Suppressor macrophage (primary cell): ENCODE measurements around the gene PKNOX2.

Experiments
- DNase-seq, 4 experiments: peaks; one replicate each; pipeline ENCODE4 v3.0.0-alpha.2; 2020 to 2022

The PKNOX2 gene

DNA sequence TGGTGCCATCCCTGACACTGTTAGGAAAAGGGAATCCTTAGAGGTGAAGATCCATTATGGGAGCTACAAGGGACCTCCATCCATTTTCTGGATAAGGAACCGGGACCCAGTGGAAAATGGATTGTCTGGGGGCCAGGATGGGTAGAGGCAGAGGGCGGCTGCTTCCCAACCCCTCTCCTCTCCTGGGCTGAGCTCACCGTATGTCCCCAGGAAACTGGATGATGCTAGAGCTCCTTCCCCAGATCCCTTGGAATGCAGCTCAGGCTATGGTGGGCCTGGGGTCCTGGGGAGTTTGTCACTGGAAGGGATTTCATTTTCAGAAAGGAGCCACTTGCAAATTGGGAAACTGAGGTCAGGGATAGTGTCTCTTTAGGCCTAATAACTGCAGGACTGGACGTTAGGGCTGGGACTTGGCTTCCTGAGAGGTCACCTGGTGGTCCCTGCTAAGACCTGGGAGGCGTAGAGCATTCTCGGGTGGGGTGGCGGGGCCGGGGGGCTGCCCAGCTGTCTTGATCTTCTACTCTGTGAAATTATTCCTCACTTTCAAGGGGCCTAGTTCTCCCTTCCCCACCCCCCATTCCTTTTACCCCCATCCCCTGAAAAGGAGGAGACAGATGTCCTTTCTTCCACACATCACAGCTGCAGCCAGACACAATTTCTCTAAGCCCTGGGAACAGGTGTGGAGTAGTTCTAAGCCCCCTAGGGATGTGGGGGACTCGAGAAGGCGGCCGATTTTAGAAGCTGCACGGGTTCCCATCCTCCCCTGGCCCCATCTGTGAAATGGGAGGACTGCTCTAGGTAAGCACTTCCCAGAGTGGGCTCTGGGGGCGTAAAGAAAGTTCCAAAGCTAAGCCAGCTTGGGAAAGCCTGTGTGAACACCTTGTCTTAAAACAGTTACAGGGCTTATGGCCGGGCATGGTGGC lies 99.8 kb downstream of the PKNOX2 start:
- DNase-seq, result no peak

DNA sequence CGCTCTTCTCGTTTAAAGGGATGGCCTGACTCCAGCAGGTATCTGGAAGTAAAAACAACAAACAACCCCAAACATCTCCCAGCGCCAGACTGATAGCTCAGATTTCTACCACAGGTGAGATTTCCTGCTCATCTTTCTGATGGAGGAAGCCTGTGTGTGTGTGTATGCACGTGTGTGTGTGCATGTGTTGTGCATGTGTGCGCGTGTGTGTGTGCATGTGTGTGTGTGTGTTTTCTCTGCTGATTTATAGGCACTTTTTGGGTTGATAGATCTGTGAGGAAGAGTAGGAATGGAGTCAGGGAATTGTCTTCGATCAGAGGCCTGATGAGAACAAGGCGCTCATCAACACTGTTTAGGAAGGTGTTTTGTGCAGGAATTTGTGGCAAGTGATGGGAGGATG lies 103.0 kb downstream of the PKNOX2 start:
- no peak for DNase-seq

DNA sequence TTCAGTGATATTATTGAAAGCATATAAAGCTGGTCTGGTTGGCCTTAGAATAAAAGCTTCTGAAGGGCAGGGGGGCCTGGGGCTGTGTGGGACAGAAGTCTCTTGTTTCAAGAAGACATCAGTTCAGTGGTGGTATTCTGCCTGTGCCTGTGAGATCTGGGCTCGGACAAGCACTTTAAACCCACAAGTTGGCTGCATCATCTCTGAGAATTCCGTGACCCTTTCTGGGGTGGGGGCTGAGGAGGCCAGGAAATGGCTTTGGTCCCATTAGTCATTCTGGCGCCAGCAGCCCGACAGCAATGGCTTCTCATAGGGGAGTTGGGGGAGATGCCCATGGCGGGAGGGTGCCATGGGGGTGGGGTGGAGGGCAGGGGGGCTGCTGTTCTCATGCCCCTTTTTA lies 104.1 kb downstream of the PKNOX2 start:
- no peak for DNase-seq

DNA sequence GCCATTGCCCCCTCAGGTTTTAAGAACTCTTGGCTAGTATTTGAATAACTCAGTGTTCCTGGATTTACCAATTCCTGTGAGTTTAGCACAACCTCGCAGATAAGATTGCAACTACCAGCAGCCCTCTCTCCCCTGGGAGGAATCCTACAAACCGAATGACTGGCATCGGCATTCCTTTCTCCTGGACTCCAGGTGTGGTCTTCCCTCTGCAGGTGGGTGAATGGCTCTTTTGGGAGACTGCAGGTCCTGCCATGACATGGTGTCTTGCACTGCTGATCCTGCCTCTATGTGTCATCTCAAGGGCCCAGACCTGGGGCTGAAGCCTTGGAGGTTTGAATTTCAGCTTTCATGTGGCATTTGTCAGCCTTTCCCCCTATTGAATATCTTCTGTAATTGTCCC lies 105.6 kb downstream of the PKNOX2 start:
- no peak for DNase-seq

DNA sequence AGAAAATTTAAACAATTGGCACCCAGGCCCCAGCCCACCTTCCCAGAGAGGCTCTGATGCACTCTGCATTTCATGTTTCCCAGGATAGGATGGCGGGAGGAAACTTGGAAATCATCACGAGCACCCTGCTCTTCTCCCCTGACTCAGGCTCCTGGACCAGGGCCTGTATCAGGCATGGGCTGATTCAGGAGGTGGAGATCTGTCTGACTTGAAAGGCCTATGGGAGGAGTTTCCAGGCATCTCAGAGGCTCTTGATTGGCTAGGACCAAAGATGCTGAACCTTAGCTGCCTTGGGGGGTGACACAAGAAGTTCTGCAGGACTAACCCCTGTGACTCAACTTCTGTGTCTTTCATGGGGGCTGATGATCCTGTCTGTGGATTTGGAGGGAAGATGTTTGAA lies 106.2 kb downstream of the PKNOX2 start:
- no peak for DNase-seq

DNA sequence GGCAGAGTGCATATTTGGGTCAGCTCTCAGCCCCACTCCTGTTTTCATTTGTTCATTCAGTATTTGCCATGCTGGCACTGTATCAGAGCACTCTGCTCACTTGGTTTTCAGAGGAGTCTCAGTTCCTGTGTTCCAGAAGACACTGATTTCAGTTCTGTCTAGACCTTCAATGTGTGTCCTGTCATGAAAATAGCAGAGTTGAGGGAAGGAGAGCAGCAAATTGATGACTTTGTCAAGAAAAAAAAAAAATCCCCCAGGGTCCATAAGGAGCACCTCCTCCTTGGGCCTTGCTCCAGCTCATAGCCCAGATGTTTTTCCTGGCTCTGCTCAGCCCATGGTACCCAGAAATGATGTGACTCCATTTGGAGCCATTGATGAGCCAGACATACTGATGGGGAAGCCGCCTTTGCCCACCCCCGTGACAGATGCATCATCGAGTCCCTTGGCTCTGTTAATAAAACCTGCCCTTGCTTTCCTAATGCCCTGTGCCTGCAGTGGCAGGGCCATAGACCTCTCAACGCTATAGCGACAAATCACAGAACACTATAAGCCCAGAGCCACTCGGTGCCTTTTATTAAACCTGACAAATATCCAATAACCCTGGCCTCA lies 107.0 kb downstream of the PKNOX2 start:
- DNase-seq, result no peak

DNA sequence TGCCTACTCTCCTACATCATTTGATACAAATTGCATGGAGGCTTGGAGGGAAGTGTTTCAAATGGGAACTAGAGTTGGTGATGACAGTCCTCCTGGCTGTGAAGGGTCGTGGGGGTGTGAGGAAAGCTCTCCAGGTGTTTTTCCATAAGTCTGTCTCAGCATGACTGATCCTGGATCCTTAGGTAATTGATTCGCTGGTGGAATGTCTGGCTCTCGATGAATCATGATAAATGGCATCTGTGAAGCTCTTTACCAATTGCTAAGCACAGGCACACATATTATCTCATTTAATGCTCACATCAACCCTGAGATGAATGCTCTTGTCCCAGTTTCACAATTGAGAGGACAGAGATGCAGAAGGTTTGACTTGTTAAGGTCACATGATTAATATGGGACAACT lies 107.5 kb downstream of the PKNOX2 start:
- no peak for DNase-seq

DNA sequence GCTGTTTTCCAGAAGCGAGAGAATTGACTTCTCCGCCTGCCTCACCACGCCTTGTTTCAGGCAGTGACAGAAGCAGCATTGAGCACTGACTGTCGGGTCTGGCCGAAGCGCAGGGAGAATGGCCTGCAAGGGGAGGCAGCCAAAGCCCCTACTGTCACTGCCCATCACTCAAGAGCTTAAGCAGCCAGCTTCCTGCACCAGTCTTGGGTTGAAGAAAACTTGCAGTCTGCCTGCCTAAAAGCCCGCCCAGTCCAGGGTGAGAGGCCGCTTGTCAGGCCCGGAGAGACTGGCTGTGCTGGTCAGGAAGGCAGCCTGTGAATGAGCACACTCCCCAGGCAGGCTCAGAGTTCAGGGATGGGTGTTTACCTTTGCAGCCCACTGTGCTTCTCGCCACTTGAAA lies 108.3 kb downstream of the PKNOX2 start:
- DNase-seq, result no peak

DNA sequence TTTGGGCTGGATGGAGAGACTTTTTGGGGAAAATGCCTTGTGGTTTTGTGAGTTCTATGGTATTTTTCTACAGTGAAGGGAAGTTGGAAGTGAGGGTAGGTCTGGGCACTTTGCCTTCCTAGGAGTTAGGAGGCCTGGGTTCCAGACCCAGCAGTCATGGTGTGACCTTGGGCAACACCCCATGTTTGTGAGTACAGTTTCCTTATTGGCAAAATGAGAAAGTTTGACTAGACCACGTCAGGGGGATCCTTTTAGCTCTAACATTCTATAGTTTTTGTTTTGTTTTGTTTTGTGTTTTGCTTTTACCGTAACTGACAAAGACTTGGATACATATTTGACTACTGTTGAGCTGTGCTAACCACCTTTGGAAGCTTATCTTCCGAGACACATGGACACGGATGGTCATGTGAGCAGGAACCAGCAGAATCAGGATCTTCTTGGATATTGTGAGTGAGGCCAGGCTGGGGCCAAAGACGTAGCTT lies 109.0 kb downstream of the PKNOX2 start:
- DNase-seq, result no peak

DNA sequence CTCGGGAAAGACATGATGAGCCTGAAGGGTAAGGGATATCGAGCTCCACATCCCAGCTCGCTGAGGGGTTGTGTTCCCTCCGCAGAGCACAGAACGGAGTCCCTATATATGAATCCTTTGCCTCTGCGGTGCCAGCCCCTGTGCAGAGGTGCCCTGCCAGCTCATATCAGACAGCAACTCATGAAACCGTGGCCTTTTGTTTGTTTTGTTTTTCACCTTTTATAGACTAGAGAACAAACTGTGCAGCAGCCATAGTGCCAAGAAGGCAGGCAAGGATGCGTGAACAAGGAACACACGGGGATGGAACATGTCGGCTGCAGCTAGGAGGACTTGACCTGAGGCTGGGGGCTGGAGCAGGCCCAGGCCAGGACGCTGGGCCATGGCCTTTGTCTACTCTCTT lies 109.8 kb downstream of the PKNOX2 start:
- DNase-seq, result no peak

DNA sequence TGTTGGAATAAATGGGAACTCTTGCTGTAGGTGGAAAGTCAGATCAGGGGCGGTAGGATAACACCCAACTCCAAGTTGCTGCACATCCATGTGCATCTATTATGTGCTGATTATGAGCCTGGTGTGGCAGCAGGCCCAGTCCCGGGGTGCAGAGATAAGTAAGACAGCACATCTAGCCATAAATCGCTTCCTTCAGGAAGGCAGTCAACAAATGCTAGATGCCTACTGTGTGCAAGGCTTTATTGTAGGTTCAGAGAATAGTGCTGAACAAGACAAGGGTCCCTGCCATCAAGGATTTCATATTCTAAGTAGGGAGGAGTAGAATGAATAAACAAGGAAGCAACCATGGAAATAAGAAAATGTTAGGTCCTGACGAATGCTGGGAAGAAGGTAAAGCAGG lies 110.2 kb downstream of the PKNOX2 start:
- no peak for DNase-seq

DNA sequence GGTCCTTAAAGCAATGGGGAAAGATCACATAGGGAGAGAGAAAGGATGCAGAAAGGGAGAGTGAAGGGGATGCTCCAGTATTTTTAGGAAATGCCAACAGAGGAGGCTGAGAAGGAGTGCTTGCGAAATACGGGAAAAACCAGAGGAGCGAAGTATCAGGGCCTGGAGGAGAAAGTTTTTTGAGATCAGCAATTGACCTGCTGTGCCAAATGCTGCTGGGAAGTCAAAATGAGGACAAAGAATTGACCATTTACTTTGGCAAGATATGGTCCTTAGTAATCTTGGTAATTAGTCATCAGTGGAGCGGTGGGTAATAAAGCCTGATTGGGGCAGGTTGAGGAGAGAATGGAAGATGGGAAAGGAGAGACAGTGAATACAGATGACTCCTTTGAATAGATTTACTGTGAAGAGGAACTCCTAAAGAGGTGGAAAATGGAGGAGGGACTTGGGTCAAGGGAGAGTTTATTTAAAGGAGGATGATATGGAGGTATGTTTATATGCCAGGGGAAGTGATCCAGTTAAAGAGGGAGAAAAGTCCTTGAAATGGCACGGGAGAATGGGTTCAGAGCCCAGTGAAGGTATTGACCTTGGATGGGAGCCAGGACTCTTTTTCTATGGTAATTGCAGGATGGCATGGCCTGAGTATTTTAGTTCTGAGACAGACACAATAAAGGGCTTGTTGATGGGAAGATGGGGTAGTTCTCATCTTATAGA lies 111.5 kb downstream of the PKNOX2 start:
- DNase-seq, result no peak

DNA sequence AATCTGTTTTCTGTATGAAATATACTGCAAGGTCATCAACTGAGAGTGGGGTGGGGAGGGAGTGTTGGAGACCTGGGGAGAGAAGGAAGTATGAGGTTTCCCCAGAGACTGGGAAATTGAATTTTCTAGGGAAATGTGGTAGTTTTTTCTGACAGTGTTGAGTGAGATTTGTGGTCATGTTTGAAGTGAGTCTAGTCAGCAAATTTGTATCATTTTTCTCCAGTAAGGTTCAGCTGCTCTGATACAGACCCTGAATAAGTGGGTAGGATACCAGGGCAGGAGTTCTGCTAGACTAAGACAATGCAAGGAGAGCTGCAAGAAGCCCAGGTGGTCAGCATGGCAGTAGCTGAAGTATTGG lies 112.0 kb downstream of the PKNOX2 start:
- DNase-seq, result no peak

DNA sequence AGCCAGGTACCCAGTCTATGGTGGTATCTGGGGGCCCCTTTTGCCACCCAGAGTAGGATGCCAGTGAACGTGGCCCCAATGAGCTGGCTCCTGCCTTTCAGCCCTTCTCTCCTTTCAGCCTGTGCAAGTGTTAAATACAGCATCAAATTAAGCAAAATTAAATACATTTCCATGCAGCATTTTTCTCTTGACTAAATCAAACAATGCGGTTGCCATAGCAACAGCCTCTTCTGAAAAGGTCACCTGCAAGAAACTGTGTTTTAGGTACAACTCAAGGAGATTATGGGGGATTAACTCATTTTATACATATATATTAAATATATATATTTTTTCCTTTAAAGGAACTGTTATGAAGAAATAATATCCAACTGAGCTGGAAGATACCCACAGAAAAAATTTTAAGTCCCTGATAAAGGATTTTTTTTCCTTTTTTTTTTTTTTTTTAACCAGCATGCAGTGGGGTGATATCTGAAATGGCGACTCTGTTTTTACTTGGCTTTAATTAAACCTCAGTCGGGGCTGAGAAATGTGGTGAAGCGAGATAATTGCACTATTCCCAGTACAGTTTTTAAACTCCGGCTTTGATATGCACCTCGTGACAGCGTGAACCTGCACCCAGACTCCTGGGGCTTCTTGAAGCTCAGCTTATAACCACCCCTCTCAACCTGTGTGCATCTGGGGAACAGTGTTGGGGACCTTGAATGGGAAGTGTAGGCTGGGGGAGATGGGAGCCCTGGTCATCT lies 115.3 kb downstream of the PKNOX2 start:
- no peak for DNase-seq

DNA sequence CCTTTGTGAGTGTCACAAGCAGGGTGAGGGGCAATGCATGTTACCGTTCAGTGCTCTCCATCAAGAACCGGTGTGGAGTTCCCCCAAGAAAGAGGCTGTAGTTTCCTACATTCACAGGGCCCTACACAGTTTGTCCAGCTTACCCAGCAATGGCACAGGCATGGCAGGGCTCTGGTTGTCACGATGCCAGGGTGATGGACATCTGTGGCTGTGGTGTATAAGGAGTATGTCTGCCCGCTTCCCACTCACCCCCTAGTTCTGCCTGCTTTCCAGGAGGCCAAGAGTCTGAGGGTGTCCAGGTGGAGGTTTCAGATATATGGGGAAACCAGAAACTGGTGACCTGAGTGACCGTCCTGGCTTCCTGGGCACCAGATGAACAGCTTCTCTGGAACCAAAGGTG lies 116.1 kb downstream of the PKNOX2 start:
- DNase-seq, result no peak

DNA sequence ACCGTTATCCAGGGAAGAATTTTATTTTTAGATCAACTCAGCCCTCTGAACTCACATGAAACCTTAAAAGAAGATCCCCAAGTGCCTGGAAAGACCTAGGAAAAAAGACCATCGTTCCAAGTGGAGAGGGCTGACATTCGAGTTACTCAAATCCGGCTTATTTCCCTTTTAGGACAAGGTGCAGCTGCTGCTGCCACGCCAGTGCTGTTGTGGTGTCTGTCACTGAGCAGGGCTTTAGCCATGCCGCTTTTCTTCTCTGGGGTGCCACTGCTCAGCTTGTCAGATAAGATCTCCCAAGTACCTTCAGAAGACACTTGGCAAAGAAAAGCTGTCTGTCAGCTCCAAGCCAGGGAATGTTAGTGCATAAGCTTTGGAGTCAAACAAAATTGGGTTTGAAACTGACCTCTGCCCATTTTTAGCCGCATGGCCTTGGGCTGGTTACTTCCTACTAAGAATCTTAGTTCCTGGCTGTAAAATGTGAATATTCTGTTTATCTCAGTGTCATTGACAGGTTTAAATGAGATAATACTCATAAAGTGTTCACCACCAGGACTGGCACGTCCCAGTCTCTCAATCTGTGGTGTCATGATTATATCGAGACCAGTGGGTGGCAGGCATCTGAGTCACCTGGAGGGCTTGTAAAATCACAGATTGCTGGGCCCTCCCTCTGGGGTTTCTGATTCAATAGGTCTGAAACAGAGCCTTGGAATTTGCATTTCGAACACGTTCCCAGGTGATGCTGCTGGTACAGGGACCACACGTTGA lies 117.5 kb downstream of the PKNOX2 start:
- no peak for DNase-seq

DNA sequence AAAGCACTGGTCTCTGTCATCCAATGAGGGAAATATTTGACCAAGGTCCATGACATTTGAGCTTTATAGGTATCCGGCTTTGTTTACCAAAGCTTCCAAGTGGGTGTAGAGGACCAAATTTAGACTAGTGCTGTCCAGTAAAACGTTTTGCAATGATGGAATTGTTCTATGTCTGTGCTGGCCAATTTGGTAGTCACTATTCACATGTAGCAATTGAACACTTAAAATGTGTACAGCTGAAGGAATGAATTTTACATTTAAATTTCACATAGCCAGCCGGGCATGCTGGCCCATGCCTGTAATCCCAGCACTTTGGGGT lies 118.0 kb downstream of the PKNOX2 start:
- DNase-seq, result no peak

DNA sequence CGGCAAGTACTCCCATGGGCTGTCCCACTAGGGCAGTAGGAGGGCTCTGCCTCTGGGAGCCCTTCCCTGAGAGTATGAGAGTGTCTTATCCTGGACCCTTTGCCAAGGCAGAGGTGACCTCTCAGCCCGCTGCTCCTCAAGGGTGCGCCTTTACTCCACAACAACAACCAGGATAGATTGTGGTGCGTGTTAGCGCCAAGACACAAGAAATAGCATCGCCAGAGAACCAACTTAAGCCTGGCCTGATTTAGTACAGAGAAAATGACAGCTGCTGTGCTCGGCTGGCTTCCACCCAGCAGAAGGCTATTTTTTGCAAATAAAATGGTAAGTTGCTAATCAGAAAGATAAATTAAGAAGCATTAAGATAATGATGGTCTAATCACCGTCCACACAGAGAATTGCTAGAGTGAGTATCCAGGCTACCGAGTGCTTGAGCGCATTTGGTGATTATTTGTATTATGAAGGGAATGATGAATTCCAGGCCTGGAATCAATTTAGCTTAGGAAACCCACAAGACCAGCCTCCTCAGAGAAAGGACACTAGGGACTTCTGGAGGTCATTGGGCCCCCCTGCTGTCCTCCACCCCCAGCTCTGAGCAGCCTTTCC lies 119.8 kb downstream of the PKNOX2 start:
- no peak for DNase-seq

DNA sequence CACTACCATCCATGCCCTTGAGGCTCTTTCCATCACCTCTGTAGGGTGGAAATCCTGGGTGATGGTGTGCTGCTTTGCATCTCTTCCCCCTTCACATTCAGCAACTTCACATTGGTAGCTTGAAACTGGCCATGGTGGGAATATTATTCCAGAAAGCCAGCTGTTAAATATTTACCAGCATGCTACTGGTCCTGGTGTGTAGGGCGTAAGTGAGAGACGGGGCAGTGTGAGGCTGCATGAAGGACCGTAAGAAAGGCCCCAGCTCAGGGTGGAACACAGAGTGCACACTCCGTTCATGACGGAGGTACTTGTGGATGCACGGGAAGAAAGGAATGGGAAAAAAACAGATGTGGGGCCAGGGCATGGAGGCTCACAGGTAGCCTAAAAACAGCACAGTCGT lies 121.3 kb downstream of the PKNOX2 start:
- no peak for DNase-seq

DNA sequence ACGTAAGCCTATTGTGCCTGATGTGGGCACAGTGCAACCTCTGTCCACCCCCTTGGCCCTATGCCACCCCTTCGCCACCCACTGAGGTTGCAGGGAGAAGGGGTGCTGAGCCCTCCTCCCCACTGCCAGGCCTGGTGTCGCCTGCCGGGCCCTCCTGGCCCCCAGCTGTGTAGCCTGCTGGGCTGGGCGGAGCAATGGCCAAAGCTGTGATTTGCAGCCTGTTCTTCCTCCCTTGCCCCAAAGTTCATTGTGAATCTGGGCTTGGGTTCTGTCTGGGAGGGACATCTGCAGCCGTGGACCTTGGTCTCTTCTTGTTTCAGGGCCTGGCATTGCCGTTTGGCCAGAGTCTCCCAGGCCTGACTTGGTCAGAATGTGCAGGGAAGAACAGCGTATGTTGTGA lies 121.9 kb downstream of the PKNOX2 start:
- no peak for DNase-seq

DNA sequence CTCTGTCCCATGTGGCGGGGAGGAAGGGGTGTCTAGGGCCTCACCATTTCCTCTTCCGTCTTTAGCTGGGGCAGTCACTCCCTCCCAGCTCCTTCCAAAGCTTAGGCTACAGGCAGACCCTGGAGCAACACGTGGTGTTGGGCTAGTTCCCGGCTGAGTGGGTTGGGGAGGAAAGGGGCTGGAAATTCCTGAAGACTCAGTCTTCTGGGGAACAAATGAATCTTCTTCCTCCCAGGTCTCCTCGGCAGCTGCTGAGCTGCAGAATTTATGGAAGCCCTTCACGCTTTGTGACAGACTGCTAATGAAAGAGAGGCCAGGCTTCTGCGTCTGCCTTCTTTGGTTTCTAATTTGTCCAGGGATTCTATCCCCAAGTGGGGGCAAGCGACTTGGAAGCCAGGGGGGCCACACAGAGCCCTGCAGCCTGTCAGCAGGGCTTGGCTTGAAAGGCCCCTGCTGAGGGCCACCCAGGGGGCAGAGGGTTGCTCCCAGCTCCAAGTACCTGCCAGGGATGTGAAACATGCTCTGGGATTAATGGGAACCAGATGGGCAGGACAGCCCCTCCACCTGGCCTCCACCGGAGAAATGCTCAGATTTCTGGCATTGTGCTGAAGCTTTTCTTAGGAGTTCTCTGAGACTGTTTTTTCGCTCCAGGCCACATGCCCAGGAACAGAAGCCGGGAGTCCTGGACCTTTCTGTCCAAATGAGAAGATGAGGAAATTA lies 123.1 kb downstream of the PKNOX2 start:
- no peak for DNase-seq
